A673 (cell line): ENCODE data around the gene SLC22A1. TPM values are rescaled to one million over a fixed set of nuclear protein-coding genes. Genes with fewer than 3 reads are reported as not detected.

Experiments used
- BruUV-seq: library from RNA; stranded (reverse); fragments of 400-500 nt; replicated peaks from 2 replicates; lab custom pipeline; 2021; lab: Mats Ljungman, UMichigan
- CTCF ChIA-PET: fragments of 300-600 bp; sonication (Branson Sonifier 250); formaldehyde crosslinking; loops from one replicate; lab custom pipeline; 2022; ENCODE audit warnings: antibody characterized with exemption; lab: Charles Lee
- POLR2A ChIA-PET: fragments of 300-600 bp; sonication (Branson Sonifier 250); formaldehyde crosslinking; loops from one replicate; lab custom pipeline; 2022; ENCODE audit warnings: antibody characterized with exemption; ENCODE audit not compliant: low non-redundant PET; lab: Charles Lee
- DNase-seq: peaks from one replicate; pipeline ENCODE4 v3.0.0-alpha.2; 2015; ENCODE audit warnings: low spot score
- H3K27ac ChIP-seq: fragments of 200-600 bp; sonication (generic); 2 replicates; pipeline ENCODE4 v1.5.1; 2016; ENCODE audit warnings: mixed run types, low read depth, mild to moderate bottlenecking, mixed read lengths, antibody characterized with exemption, low read length; ENCODE audit not compliant: poor library complexity, severe bottlenecking
- H3K27me3 ChIP-seq: fragments of 200-600 bp; sonication (generic); replicated peaks from 2 replicates; pipeline ENCODE4 v1.6.1; 2017; ENCODE audit warnings: mixed run types, low read depth, mild to moderate bottlenecking, mixed read lengths, antibody characterized with exemption, low read length; ENCODE audit not compliant: insufficient read depth, poor library complexity
- H3K36me3 ChIP-seq: fragments of 200-600 bp; sonication (generic); 2 replicates; pipeline ENCODE4 v1.6.1; 2016; ENCODE audit warnings: mixed run types, mild to moderate bottlenecking, mixed read lengths, antibody characterized with exemption, low read length; ENCODE audit not compliant: insufficient read depth, poor library complexity, severe bottlenecking
- H3K4me1 ChIP-seq: fragments of 200-600 bp; sonication (generic); 2 replicates; pipeline ENCODE4 v1.6.1; 2017; ENCODE audit warnings: mixed run types, mild to moderate bottlenecking, mixed read lengths, antibody characterized with exemption, low read length; ENCODE audit not compliant: insufficient read depth, poor library complexity, severe bottlenecking
- H3K4me3 ChIP-seq: fragments of 200-600 bp; sonication (generic); 2 replicates; pipeline ENCODE4 v1.5.1; 2016; ENCODE audit warnings: low read depth, mixed run types, mild to moderate bottlenecking, mixed read lengths, low read length; ENCODE audit not compliant: poor library complexity, severe bottlenecking
- H3K9me3 ChIP-seq: fragments of 200-600 bp; sonication (generic); 2 replicates; pipeline ENCODE4 v1.6.1; 2016; ENCODE audit warnings: mixed run types, low read depth, mild to moderate bottlenecking, mixed read lengths, antibody characterized with exemption, low read length; ENCODE audit not compliant: poor library complexity, severe bottlenecking
- CTCF ChIP-seq: fragments of 300-800, 200-600 bp; sonication (generic); conservative IDR thresholded peaks from 2 replicates; pipeline ENCODE4 v1.5.1; 2017; ENCODE audit warnings: low read depth, mild to moderate bottlenecking, antibody characterized with exemption, low read length, moderate library complexity, mixed read lengths
- EZH2 ChIP-seq: fragments of 200-600 bp; sonication (generic); IDR thresholded peaks from 2 replicates; pipeline ENCODE4 v1.6.1; 2017; ENCODE audit warnings: borderline replicate concordance, low read depth, mild to moderate bottlenecking, mixed read lengths, antibody characterized with exemption, low read length; ENCODE audit not compliant: poor library complexity, severe bottlenecking
- intact Hi-C: fragments of 100-400 bp; cut with micrococcal nuclease; formaldehyde crosslinking; loops from one replicate; pipeline ENCODE4 v1.10.0; 2022; ENCODE audit not compliant: unreplicated experiment
- total RNA-seq: library from RNA; stranded (reverse); gene quantifications from 2 replicates; pipeline ENCODE4 v1.2.3, GENCODE V29; 2021

The SLC22A1 gene
- total RNA-seq, 1 experiment from 2014 or later = 3.3 TPM

GRCh38 chr6:160130729-160131484, 9.3 kb downstream of the SLC22A1 start:
- ChIA-PET POLR2A (no interaction called here), CTCF (no interaction called here)
- Histone ChIP-seq H3K9me3 (no peaks in the 10 kb centered on the region), H3K36me3 (no peaks in the 10 kb centered on the region), H3K4me3 (no peak overlapping the region), H3K4me1 (no peaks in the 10 kb centered on the region), H3K27me3 (no peaks in the 10 kb centered on the region), H3K27ac (no peak overlapping the region)
- TF ChIP-seq EZH2 (no peak), CTCF (no peak)
- no TSS peak for BruUV-seq
- intact Hi-C loops = no loop called here
- no peak for DNase-seq

- DNase-seq = no peak
- CTCF ChIA-PET = no interaction called here
- POLR2A ChIA-PET = no interaction called here
These were observed 10.2 kb downstream of the SLC22A1 start for GRCh38 chr6:160131636-160132296.

GRCh38 chr6:160132297-160132637, 10.7 kb downstream of the SLC22A1 start:
- DNase-seq = no peak
- no peak overlapping the region for H3K27ac ChIP-seq
- intact Hi-C loops = no loop called here

More at GRCh38 chr6:160131636-160132296, 10.2 kb downstream of the SLC22A1 start:
- BruUV-seq = no TSS peak
- Histone ChIP-seq H3K4me3 (no peak overlapping the region), H3K27me3 (no peaks in the 10 kb centered on the region), H3K36me3 (no peaks in the 10 kb centered on the region), H3K27ac (no peak overlapping the region), H3K9me3 (no peaks in the 10 kb centered on the region), H3K4me1 (no peaks in the 10 kb centered on the region)
- TF ChIP-seq CTCF = no peak
- no peak for TF ChIP-seq EZH2
- intact Hi-C loops = no loop called here

More at GRCh38 chr6:160132297-160132637, 10.7 kb downstream of the SLC22A1 start:
- no peaks in the 10 kb centered on the region for H3K36me3 ChIP-seq
- H3K9me3 ChIP-seq = no peaks in the 10 kb centered on the region
- H3K4me3 ChIP-seq = no peak overlapping the region
- CTCF ChIA-PET = no interaction called here
- POLR2A ChIA-PET = no interaction called here
- TF ChIP-seq CTCF (no peak), EZH2 (no peak)
- BruUV-seq = no TSS peak
- H3K27me3 ChIP-seq = no peaks in the 10 kb centered on the region
- H3K4me1 ChIP-seq = no peaks in the 10 kb centered on the region
